ENCODE data around the gene DOP1B. TPM values are rescaled to one million over a fixed set of nuclear protein-coding genes. Genes with fewer than 3 reads are reported as not detected.

The DOP1B gene
- total RNA-seq, 5 donors from 2014 or later (not counting 1 experiment from before 2014, with no cell fraction given): 18.4 to 26.3 (median 23.1) TPM

DNA sequence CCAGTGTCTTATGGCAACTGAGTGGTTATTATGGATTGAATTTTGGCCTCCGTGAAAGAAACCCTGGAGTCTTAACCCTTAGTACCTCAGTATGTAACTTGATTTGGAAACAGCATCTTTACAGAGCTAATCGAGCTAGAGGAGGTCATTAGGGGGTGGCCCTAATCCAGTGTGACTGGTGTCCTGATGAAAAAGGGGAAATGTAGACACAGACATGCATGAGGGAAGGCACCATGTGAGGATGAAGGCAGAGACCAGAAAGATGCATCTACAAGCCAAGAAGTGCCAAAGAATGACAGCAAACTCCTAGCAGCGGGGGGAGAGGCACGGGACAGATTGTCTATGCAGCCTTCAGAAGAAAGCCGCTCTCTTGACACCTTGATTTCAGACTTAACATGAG lies 14.7 kb downstream of the DOP1B start:
- peak overlapping the region in 1 of 2 donors; percentile 57 for H3K27ac Mint-ChIP-seq
- H3K4me1 Mint-ChIP-seq: peaks cover 14 to 33% (median 15%) of the 10 kb centered on the region in 3 donors
- CTCF ChIA-PET: interaction anchor here in 1 of 2 donors (0.7 kb wide), 1 partner anchor 11 kb away, joined by 5 read pairs; no protein-coding TSS in a partner anchor
- no peak for ATAC-seq (replicated peaks in 1 of 4)
- POLR2A ChIA-PET: interaction anchor here in 1 of 2 donors (0.5 kb wide), 1 partner anchor 101 kb away, joined by 3 read pairs; no protein-coding TSS in a partner anchor
- no peak overlapping the region for H3K4me3 ChIP-seq (ENCODE audit: control insufficient read depth in 1 of 2, extremely low read depth in 1 of 2, low read length in 1 of 2)
- no peaks in the 10 kb centered on the region for H3K27me3 Mint-ChIP-seq
- H3K4me1 ChIP-seq (ENCODE audit: control insufficient read depth in 1 of 2, extremely low read depth in 1 of 2, insufficient read depth in 2 of 2, low read length in 2 of 2): peaks cover 4 to 24% of the 10 kb centered on the region in 2 experiments
- H3K36me3 ChIP-seq (ENCODE audit: control insufficient read depth in 2 of 2, extremely low read depth in 1 of 2, insufficient read depth in 1 of 2, low read length in 1 of 2): peaks cover 0 to 20% of the 10 kb centered on the region in 2 donors
- no peak for DNase-seq
- H3K27me3 ChIP-seq (replicated peaks in 1 of 2; ENCODE audit: control insufficient read depth in 2 of 2, extremely low read depth in 1 of 2, insufficient read depth in 2 of 2, low read length in 1 of 2): no peaks in the 10 kb centered on the region
- H3K9me3 Mint-ChIP-seq: no peaks in the 10 kb centered on the region
- 96% methylated on average over 4 of the region's 5 CpGs for WGBS (ENCODE audit: insufficient coverage)
- peaks cover 40% of the 10 kb centered on the region for H3K36me3 Mint-ChIP-seq
- H3K9me3 ChIP-seq: no peaks in the 10 kb centered on the region
- H3K4me3 Mint-ChIP-seq: no peak overlapping the region
- H3K27ac ChIP-seq (ENCODE audit: low read length): no peak overlapping the region

DNA sequence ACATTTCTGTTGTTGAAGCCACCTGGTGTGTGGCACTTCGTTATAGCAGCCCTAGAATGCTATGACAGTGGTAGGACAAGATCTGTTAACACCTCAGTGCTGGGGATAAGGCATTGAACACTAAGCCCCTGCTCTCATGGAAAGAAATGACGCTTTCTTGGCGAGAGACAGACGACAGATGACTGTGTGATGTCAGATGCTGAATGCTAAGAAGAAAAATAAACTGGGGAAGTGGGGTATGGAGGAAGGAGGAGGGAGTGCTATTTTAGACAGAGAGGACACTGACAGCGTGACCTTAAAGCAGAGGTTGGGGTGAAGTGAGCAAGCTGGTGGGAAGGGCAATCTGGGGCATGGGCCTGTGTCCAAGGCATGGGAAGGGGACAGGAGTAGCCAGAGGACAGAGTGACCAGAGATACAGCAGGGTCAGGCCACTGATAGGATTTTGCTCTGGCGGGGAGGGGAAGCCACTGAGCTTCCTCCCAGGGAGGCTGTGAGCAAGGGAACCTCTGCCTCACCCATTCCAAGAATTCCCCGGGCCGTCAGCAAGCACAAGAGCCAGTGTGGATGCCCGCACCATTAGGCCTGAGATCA lies 15.2 kb downstream of the DOP1B start:
- WGBS (ENCODE audit: insufficient coverage): 94% methylated on average over 6 of the region's 9 CpGs
- DNase-seq (no peak), ATAC-seq (replicated peaks in 1 of 4) (no peak)
- Histone ChIP-seq H3K4me1 (ENCODE audit: control insufficient read depth in 1 of 2, extremely low read depth in 1 of 2, insufficient read depth in 2 of 2, low read length in 2 of 2) (peaks cover 4 to 26% of the 10 kb centered on the region in 2 experiments), H3K4me3 (ENCODE audit: control insufficient read depth in 1 of 2, extremely low read depth in 1 of 2, low read length in 1 of 2) (no peak overlapping the region), H3K27ac (ENCODE audit: low read length) (no peak overlapping the region), H3K9me3 (no peaks in the 10 kb centered on the region), H3K27me3 (replicated peaks in 1 of 2; ENCODE audit: control insufficient read depth in 2 of 2, extremely low read depth in 1 of 2, insufficient read depth in 2 of 2, low read length in 1 of 2) (no peaks in the 10 kb centered on the region), H3K36me3 (ENCODE audit: control insufficient read depth in 2 of 2, extremely low read depth in 1 of 2, insufficient read depth in 1 of 2, low read length in 1 of 2) (peaks cover 0 to 18% of the 10 kb centered on the region in 2 donors)
- Mint-ChIP-seq H3K9me3 (no peaks in the 10 kb centered on the region), H3K4me3 (no peak overlapping the region), H3K27me3 (no peaks in the 10 kb centered on the region), H3K4me1 (peaks cover 14 to 35% (median 15%) of the 10 kb centered on the region in 3 donors), H3K27ac (peak overlapping the region in 1 of 2 donors; percentile 57), H3K36me3 (peaks cover 35% of the 10 kb centered on the region)
- ChIA-PET CTCF (no interaction called here), POLR2A (no interaction called here)

DNA sequence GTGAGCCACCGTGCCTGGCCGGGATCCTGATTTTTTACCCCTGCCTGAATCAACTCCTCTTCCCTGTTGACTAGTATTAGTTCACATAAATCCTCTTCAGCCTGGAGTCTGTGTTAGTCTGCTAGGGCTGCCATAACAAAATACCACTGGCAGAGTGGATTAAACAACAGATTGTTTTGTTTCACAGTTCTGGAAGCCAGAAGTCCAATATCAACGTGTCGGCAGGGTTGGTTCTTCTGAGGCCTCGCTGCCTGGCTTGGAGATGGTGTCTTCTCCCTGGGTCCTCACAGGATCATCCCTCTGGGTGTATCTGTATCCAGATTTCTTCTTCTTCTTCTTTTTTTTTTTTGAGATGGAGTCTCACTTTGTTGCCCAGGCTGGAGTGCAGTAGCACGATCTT lies 18.2 kb downstream of the DOP1B start:
- Mint-ChIP-seq H3K9me3 (no peaks in the 10 kb centered on the region), H3K4me1 (peaks cover 14 to 38% (median 15%) of the 10 kb centered on the region in 3 donors), H3K27ac (peak overlapping the region; percentile 52 to 73), H3K36me3 (peaks cover 24% of the 10 kb centered on the region), H3K4me3 (no peak overlapping the region), H3K27me3 (no peaks in the 10 kb centered on the region)
- ATAC-seq (replicated peaks in 1 of 4): no peak
- Histone ChIP-seq H3K27ac (ENCODE audit: low read length) (no peak overlapping the region), H3K36me3 (ENCODE audit: control insufficient read depth in 2 of 2, extremely low read depth in 1 of 2, insufficient read depth in 1 of 2, low read length in 1 of 2) (peaks cover 0 to 6% of the 10 kb centered on the region in 2 donors), H3K9me3 (no peaks in the 10 kb centered on the region), H3K4me1 (ENCODE audit: control insufficient read depth in 1 of 2, extremely low read depth in 1 of 2, insufficient read depth in 2 of 2, low read length in 2 of 2) (peaks cover 4 to 26% of the 10 kb centered on the region in 2 experiments), H3K4me3 (ENCODE audit: control insufficient read depth in 1 of 2, extremely low read depth in 1 of 2, low read length in 1 of 2) (no peak overlapping the region), H3K27me3 (replicated peaks in 1 of 2; ENCODE audit: control insufficient read depth in 2 of 2, extremely low read depth in 1 of 2, insufficient read depth in 2 of 2, low read length in 1 of 2) (no peaks in the 10 kb centered on the region)
- ChIA-PET CTCF (interaction anchor here in 1 of 2 donors (1.5 to 2.4 kb wide), 2 partner anchors 33 to 35 kb away, joined by 5 to 11 read pairs; no protein-coding TSS in a partner anchor), POLR2A (interaction anchor here in 1 of 2 donors (1.6 kb wide), 1 partner anchor 145 kb away, joined by 14 read pairs; the partner anchor contains the start of gene MORC3)
- DNase-seq: no peak
- 100% methylated on average over 2 of the region's 6 CpGs for WGBS (ENCODE audit: insufficient coverage)

DNA sequence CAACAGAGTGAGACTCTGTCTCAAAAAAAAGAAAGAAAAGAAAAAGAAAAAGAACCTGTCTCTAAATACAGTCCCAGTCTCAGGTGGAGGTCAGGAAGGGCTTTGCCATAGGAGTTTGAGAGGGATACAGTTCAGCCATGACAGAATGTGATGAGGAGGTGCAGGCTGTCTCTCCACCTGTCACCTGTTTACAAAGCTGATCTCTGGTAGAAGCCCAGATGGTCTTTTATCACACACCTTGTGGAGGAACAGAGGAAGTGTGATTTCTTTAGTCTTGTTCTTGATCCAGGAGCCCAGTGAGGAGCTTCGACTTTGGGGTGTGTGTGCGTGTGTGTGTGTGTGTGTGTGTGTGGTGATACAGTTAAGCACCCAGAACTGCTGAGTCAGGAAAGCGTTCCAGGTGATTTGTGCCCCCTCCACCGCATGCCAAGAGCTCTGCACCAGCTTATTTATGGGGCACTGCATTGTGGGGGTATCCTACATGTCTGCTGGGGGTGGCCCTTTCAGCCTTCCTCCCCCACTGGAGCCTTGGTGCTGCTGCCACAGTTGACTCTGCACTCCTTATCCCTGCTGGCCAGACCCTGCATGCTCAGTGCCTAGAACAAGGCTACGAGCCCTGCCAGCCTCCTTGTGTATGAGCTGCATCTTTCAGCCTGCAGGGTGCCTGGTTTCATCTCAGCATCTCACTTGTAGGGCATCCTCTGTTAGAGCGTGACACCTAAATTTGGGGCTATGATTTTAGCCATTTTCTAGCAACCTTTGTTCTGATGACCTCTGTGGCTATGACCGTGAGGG lies 19.3 kb downstream of the DOP1B start:
- H3K4me1 ChIP-seq (ENCODE audit: control insufficient read depth in 1 of 2, extremely low read depth in 1 of 2, insufficient read depth in 2 of 2, low read length in 2 of 2): peaks cover 4 to 26% of the 10 kb centered on the region in 2 experiments
- H3K4me1 Mint-ChIP-seq: peaks cover 14 to 38% (median 15%) of the 10 kb centered on the region in 3 donors
- no peaks in the 10 kb centered on the region for H3K9me3 Mint-ChIP-seq
- ATAC-seq (replicated peaks in 1 of 4): no peak
- H3K36me3 Mint-ChIP-seq: peaks cover 20% of the 10 kb centered on the region
- no peaks in the 10 kb centered on the region for H3K27me3 Mint-ChIP-seq
- peaks cover 0 to 3% of the 10 kb centered on the region in 2 donors for H3K36me3 ChIP-seq (ENCODE audit: control insufficient read depth in 2 of 2, extremely low read depth in 1 of 2, insufficient read depth in 1 of 2, low read length in 1 of 2)
- no peaks in the 10 kb centered on the region for H3K27me3 ChIP-seq (replicated peaks in 1 of 2; ENCODE audit: control insufficient read depth in 2 of 2, extremely low read depth in 1 of 2, insufficient read depth in 2 of 2, low read length in 1 of 2)
- no peak overlapping the region for H3K4me3 ChIP-seq (ENCODE audit: control insufficient read depth in 1 of 2, extremely low read depth in 1 of 2, low read length in 1 of 2)
- ChIA-PET POLR2A (no interaction called here), CTCF (interaction anchor here (0.6 to 0.9 kb wide), 3 partner anchors 23 to 261 kb away, joined by 3 to 4 read pairs (median 3); no protein-coding TSS in a partner anchor)
- H3K9me3 ChIP-seq: no peaks in the 10 kb centered on the region
- H3K27ac Mint-ChIP-seq: peak overlapping the region; percentile 71 to 73
- WGBS (ENCODE audit: insufficient coverage): 83% methylated on average over 5 of the region's 7 CpGs
- H3K27ac ChIP-seq (ENCODE audit: low read length): no peak overlapping the region
- DNase-seq: peak in 1 of 35 experiments; percentile 13
- H3K4me3 Mint-ChIP-seq: no peak overlapping the region

DNA sequence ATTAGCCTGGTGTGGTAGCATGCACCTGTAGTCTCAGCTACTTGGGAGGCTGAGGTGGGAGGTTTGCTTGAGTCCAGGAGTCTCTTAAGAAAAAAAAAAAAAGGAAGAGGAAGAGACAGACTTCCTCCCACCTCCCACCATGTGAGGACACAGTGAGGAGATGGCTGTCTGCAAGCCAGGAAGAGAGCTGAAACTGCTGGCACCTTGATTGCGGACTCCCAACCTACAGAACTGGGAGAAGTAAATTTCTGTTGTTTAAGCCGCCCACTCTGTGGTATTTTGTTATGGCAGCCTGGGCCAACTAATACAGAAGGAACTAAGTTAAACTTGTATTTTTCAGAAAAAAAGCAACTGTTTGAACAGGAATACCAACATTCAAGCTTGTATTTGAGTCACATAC lies 21.7 kb downstream of the DOP1B start:
- POLR2A ChIA-PET: interaction anchor here in 1 of 2 donors (0.6 kb wide), 1 partner anchor 736 kb away, joined by 4 read pairs; no protein-coding TSS in a partner anchor
- no peaks in the 10 kb centered on the region for H3K9me3 Mint-ChIP-seq
- Histone ChIP-seq H3K4me3 (ENCODE audit: control insufficient read depth in 1 of 2, extremely low read depth in 1 of 2, low read length in 1 of 2) (no peak overlapping the region), H3K27ac (ENCODE audit: low read length) (no peak overlapping the region), H3K27me3 (replicated peaks in 1 of 2; ENCODE audit: control insufficient read depth in 2 of 2, extremely low read depth in 1 of 2, insufficient read depth in 2 of 2, low read length in 1 of 2) (no peaks in the 10 kb centered on the region), H3K4me1 (ENCODE audit: control insufficient read depth in 1 of 2, extremely low read depth in 1 of 2, insufficient read depth in 2 of 2, low read length in 2 of 2) (peaks cover 4 to 24% of the 10 kb centered on the region in 2 experiments), H3K36me3 (ENCODE audit: control insufficient read depth in 2 of 2, extremely low read depth in 1 of 2, insufficient read depth in 1 of 2, low read length in 1 of 2) (peaks cover 0 to 3% of the 10 kb centered on the region in 2 donors), H3K9me3 (no peaks in the 10 kb centered on the region)
- CTCF ChIA-PET: no interaction called here
- peaks cover 13 to 30% (median 15%) of the 10 kb centered on the region in 3 donors for H3K4me1 Mint-ChIP-seq
- WGBS (ENCODE audit: insufficient coverage): no CpG with 5 or more reads among the region's 2 CpGs
- H3K4me3 Mint-ChIP-seq: no peak overlapping the region
- H3K27ac Mint-ChIP-seq: no peak overlapping the region
- no peak for DNase-seq
- ATAC-seq (replicated peaks in 1 of 4): no peak
- H3K27me3 Mint-ChIP-seq: no peaks in the 10 kb centered on the region
- peaks cover 13% of the 10 kb centered on the region for H3K36me3 Mint-ChIP-seq

DNA sequence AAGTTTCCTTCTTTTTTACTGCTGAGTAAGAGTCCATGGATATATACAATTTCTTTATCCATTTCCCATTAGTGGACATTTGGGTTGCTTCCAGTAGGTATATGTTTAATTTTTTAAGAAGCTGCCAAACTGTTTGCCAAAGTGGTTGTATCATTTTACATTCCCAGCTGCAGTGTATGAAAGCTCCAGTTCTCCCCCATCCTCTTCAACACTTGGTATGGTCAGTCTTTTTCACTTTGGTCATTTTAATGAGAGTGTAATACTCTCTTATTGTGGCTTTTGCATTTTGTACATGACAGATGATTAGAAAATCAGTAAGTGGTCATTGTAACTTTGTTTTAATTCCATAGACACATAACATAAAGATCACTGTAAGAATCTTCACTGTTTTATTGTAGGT lies 22.5 kb downstream of the DOP1B start:
- H3K9me3 Mint-ChIP-seq: no peaks in the 10 kb centered on the region

More for the DNA sequence above, 22.5 kb downstream of the DOP1B start:
- peaks cover 2 to 17% of the 10 kb centered on the region in 2 experiments for H3K4me1 ChIP-seq (ENCODE audit: control insufficient read depth in 1 of 2, extremely low read depth in 1 of 2, insufficient read depth in 2 of 2, low read length in 2 of 2)
- H3K36me3 Mint-ChIP-seq: peaks cover 13% of the 10 kb centered on the region
- CTCF ChIA-PET: interaction anchor here (0.6 kb wide), 2 partner anchors 25 to 76 kb away, joined by 4 to 8 read pairs; no protein-coding TSS in a partner anchor
- POLR2A ChIA-PET: no interaction called here
- H3K4me3 ChIP-seq (ENCODE audit: control insufficient read depth in 1 of 2, extremely low read depth in 1 of 2, low read length in 1 of 2): no peak overlapping the region
- H3K4me1 Mint-ChIP-seq: peaks cover 9 to 25% (median 10%) of the 10 kb centered on the region in 3 donors
- H3K9me3 ChIP-seq: no peaks in the 10 kb centered on the region
- no peaks in the 10 kb centered on the region for H3K27me3 Mint-ChIP-seq
- ATAC-seq (replicated peaks in 1 of 4): no peak
- H3K36me3 ChIP-seq (ENCODE audit: control insufficient read depth in 2 of 2, extremely low read depth in 1 of 2, insufficient read depth in 1 of 2, low read length in 1 of 2): peaks cover 0 to 3% of the 10 kb centered on the region in 2 donors
- H3K27me3 ChIP-seq (replicated peaks in 1 of 2; ENCODE audit: control insufficient read depth in 2 of 2, extremely low read depth in 1 of 2, insufficient read depth in 2 of 2, low read length in 1 of 2): no peaks in the 10 kb centered on the region
- H3K27ac ChIP-seq (ENCODE audit: low read length): no peak overlapping the region
- no peak overlapping the region for H3K4me3 Mint-ChIP-seq
- no peak overlapping the region for H3K27ac Mint-ChIP-seq
- DNase-seq: no peak
